SW480 (cell line): ENCODE results near the gene TDRD9.

Source experiments
- DNase-seq: peaks from one replicate; pipeline ENCODE4 v3.0.0-alpha.2; 2016; ENCODE audit warnings: low spot score

TDRD9 gene

DNA sequence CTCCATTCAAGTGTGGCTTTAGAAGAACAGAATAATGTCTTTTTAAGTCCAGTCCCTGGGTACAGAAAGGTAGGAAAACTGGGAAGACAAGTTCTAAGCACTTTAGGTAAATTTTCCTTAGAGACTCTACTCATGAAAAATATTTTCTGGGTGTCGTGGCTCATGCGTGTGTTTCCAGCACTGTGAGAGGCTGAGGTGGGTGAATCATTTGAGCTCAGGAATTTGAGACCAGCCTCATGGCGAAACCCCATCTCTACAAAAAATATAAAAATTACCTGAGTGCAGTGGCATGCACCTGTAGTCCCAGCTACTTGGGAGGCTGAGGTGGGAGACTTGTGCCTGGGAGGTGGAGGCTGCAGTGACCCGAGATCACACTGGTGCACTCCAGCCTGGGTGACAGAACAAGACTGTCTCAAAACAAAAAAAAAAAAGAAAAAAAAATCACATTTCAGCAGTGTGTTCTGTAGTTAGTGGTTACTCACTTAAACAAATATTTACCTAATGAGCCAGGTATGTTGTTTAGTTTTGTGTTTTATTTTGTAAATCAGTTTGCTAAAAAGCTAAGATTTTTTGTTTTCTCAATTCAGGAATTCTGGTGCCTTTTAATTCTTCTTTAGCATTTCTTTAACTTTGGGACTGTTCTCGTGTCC lies 66.4 kb downstream of the TDRD9 start:
- no peak for DNase-seq

DNA sequence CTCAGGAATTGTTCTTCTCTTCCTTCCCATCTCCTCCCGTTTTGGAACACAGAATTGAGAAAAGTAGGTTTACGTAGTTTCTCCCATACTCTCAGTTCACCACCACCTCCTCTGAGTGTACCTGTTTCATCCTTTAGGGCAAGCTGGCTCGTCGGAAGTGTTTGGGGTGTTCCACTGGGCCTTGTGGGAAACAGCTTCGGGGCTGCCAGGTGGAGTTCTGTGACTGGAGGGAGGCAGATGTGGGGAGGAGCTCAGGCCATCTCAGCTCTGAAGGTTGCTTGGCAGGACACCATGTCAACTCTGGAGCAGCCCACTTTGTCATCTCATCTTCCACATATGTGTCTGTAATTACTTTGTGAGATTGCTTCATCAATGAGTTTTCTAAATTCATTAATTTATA lies 67.6 kb downstream of the TDRD9 start:
- no peak for DNase-seq

DNA sequence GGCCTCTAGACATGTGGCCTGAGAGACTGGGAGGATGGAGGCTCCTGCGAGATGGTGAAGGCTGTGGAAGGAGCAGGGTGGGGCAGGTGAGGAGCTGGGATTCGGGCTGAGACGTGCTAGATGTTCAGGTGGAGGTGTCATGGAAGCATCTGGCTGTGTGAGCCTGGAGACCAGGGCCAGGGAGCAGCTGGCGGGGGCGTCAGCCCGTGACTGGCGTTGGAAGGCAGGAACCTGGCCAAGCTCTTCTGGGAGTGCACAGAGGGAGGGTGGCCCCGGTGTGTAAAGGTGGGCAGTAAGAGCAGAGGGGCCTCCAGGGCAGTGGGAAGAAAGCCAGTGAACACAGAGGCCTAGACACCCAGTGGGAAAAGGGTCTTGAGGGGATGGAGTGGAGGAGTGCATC lies 69.1 kb downstream of the TDRD9 start:
- DNase-seq = no peak

DNA sequence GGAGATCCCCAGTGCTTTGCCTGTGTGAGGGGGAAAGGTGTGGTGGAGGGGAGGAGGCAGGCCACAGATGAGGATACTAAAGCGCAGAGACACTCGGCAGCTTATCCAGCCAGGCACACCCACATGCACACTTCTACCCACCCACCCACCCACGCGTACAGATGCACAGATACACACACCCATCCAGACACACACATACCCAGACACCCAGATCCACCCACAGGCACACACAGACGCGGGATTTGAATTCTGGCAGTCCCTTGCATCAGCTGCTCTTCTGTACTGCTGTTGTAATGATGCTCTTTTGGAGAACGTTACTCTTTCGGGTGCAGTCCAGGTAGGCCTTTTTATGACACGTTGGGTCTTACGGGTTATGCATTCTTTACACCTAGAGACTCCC lies 69.8 kb downstream of the TDRD9 start:
- no peak for DNase-seq

DNA sequence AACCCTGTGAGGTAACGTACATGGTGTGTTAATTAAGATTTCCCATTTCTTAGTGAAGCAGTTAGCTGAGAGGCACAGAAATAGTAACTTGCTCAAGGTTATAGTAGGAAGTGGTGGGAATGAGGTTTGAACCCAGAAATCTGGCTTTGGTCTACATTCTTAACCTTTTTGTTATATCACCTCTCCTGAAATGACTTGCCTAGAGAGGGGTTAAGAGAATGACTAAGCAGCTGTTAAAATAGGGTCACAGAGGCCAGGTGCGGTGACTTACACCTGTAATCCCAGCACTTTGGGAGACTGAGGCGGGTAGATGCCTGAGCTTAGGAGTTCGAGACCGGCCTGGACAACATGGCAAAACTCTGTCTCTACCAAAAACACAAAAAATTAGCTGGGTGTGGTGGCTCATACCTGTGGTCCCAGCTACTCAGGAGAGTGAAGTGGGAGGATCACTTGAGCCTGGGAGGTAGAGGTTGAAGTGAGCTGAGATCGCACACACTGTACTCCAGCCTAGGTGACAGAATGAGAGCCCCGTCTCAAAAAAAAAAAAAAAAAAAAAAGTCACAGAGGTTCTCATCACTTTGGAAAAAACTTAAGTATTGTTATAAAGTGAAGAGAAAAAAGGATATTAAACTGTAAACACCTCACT lies 71.7 kb downstream of the TDRD9 start:
- DNase-seq = no peak

DNA sequence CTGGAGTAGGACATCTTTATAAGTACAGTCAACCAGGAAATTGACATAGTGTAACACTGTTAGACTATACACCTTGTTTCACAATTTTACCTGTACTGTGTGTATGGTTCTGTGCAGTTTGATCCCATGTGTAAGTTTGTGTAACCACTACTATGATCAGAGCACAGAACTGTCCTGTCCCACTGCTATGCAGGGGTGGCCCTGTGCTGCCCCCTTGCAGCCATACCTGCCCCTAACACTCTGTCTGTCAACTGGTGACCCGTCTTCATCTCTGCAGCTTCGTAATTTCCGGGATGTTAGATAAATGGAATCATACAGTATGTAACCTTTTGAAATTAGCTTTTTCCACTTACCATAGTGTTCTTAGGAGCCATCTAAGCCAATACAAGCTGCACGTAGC lies 72.7 kb downstream of the TDRD9 start:
- DNase-seq = peak; percentile 26

DNA sequence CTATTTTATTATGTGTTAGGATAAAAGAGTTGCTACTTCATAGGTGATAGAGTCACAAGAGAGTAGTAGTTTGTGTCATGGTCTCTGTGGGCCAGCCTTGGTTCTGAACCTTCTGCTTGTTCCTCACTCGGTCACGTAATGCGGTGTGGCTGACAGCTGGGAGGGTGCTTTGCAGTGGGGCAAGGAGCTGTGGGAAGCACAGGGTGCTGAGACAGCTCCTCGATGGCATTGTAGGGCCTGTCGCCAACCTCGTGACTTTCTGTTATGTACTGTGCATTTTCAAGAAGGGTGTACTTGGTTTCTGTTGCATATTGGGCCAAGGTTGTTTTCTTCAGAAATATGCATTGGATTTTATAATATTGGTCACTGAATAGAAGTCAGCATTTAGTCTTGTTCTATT lies 75.4 kb downstream of the TDRD9 start:
- DNase-seq = no peak

DNA sequence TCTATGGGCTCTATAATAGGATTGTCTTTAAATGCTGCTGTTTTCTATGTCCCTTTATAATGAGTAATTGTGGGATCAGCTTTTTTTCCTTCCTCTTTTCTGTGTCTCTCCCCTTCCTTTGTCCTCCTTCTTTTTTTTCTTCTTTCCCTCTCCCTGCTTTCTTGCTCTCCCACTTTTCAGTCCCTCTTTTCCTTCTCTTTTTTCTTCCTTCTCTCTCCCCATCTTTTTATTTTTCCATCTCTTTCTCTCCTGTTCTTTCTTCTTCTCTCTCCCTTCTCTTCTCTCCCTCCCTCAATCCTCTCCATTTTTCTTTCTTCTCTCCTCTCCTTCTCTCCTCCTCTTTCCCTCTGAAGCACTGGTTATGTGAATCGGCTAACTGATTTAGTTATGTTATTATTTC lies 76.6 kb downstream of the TDRD9 start:
- DNase-seq = no peak

DNA sequence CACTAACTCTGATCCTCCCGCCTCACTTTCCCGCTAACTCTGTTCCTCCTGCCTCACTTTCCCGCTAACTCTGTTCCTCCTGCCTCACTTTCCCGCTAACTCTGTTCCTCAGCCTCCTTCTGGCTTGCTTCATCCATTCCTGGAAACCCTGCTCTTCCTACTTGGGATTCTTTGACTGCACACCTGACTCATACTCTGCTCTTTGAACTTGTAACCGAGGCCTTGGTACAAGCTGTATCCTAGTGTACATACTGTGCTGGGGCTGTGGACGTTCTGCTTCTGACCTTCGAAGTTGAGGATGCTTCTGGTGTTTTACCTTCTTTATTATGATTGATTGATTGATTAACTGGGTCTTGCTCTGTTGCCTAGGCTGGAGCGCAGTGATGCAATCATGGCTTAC lies 77.2 kb downstream of the TDRD9 start:
- DNase-seq = no peak

DNA sequence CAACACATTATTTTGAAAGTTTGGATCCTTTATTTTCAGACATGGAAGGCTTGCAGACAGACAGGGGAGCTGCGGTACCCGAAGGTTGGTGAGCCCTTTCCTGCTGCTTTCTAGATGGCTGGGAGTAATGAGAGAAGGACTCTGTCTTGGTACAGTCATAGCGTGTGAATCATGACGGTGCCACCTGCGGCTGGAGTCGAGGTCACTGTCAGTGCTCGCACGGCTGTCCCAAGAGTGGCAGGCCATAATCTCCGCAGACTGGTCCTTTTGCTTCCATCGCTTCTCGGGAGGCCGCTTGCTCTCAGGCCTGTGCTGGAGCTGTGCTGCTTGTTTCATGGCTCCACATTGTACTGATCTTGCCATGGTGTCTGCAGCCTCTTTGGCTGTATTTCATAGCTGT lies 78.9 kb downstream of the TDRD9 start:
- no peak for DNase-seq

DNA sequence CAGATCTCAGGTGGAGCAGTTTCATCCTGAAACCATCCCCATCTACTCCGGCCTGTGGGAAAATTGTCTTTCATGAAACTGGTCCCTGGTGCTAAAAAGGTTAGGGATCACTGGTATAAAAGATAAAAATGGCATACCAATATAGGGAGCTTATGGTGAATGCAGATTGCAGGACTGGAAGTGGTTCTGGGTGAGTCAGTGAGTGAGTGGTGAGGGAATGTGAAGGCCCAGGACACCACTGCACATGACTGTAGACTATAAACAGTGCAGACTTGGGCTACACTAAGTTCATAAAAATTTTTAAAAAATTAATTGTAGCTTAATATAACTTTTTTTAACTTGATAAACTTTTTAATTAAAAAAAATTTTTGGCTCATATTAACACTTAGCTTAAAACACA lies 81.0 kb downstream of the TDRD9 start:
- no peak for DNase-seq

DNA sequence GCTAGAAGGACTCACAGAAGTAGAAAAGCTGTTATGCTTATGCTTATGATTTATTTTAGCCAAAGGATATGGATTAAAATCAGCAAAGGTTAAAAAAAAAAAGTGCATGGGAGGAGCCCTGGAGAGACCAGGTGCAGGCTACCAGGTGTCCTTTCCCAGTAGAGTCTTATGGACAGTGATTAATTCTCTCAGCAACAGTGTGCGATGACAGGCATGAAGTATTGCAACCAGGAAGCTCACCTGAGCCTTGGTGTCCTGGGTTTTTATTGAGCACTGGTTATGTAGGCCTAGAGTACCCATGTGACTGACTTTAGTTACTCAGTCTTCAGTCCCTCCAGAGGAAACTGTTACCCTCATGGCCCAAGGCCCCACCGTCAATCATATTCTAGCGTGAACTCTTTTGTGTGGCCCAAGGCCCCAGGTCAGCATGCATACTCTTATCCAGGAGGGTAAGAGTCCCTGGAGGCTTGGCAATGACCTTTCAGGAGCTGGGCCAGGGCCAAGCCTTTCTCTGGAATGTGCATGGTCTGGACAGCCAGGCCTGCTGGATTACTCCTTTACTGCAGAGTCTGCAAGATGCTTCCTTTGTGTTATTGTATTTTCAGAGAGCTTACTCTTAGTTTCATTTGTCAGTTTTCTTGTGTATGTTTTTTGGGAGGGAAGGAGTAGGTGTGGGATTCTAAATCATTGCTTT lies 83.7 kb downstream of the TDRD9 start:
- no peak for DNase-seq

DNA sequence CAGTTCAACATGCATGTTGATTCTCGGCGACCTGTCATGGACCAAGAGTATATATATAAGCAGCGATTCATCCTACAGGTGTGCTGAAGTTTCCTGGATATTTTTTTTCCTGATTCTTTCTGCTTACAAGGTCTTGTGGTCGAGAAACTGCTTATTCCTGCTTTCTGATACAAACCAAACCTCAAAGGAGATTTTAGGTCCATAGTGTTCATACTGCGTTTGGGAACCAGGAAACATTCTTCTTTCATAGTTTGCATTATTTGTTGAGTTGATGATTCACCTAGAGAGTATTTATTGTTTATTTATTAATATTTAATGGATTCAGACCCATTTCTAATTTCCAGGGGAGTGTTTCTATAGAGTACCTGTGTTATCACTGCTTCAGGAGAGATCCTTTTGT lies 86.5 kb downstream of the TDRD9 start:
- DNase-seq = no peak

DNA sequence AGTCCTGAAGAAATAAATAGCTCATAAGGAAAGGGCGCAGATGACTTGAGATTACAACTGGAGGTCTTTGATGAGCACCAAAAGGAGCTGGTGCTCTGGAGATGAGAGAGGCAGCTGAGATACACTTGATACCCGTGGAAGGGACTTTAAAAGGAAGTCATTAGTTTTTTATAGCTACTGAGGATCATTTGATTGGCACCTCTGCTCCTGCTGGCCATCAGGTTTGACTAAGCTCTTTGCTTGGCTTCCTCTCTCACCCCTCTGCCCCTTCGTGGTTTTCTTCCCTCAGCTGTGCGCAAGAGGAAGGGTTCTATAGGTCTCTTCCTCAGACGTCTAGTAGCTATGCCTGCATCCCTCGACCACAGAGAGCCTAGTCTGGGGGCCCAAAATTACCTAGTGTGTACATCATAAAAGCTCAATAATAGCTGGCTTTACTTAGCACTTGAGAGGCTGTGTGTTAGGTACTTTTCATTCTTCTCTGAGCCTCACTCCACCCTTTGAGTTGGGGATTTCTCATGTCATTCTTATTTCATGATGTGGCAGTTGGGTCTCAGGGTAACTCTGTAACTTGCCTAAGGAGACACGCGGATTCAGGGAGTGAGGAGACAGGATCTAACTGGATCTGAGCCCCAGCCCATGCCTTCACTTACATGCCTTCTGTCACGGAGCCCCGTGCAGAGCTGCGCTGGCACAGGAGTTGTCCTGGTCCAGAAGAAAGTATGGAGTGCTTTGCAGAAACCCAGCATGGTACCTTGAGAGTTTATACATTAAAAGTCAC lies 88.8 kb downstream of the TDRD9 start:
- no peak for DNase-seq

DNA sequence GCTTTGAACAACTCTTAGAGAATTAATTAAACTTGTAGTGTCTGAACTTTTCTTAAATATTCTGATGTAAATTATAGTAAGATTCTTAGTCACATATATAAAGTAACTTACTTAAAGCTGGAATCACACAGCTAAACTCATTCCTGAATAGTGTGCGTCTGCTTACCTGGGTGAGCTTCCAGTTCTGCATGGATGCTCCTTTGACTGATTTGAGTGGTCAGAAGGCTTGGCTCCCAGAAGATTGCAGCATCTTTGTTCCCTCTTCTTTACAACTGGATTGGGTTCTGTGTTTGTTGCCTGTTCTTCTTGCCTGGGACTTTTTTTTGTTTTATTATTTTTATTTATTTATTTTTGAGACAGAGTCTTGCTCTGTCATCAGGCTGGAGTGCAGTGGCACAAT lies 90.8 kb downstream of the TDRD9 start:
- DNase-seq = no peak

DNA sequence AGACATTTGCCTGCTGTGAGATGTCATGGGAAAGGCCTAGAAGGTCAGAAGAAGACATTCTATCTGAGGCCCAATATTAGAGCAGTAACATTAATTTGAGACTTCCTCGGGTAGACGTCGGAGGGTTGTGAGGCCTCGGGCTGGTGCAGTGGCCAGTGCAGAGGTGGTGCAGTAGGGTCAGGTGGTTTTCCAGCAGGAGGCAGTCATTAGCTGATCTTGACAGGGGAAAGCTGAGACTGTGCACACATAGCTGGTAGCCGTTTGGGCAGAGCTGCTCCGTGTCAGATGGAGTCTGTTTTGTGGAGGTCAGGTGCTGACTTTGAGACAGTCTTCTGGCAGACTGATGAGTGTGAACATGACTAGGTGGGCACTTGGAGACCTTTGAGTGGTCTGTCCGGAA lies 91.5 kb downstream of the TDRD9 start:
- DNase-seq = no peak

DNA sequence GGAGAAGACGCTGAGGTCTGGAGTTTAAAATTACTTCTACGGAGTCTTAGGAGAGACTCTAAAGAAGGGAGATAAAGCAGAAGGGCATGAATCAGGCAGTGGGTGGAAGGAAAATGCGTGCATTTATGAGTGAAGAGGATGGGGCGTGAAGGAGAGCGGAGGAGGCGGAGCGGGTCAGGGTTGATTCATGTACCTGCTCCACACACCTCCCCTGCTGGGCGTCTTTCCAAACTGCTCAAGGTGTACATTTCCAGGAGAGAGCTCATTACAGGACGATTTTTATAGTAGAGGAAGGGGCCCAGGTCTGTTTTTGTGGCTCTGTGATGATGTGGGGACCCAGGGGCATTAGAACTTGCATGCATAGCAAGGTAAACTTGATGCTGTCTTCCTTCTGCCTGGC lies 92.2 kb downstream of the TDRD9 start:
- DNase-seq = no peak

DNA sequence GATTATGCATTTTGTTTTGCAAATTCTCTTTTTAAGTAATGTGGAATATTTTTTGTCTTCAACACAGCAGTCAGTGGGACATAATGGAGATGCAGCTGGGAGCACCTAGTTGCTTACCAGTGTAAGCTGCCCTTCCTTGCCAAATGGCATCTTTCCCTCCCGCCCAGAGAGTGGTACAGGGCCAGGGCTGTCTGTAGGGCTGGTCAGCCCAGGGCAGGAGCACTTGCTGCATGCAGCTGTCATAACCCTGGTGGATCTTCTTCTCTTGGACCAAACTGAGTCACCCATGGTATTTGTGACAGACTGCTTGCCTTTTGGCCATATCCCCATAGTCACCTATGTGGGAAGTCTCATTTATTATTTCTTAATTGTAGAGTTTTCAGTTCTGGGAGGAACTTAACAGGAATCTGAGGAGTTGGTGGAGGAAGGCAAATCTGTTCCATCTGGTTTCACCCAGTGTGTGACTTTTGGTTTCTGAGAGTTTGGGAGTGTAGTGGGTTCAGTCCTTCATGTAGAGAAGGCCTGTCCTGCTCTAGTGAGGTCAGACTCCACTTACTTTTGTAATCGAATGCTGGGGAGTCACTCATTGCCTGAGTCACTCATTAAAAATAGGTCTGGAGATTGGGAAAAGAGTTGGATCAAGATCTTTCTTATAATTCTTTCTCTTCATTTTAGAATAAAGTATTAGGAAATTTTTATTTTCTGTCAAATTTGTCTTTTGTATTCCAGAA lies 95.2 kb downstream of the TDRD9 start:
- no peak for DNase-seq

DNA sequence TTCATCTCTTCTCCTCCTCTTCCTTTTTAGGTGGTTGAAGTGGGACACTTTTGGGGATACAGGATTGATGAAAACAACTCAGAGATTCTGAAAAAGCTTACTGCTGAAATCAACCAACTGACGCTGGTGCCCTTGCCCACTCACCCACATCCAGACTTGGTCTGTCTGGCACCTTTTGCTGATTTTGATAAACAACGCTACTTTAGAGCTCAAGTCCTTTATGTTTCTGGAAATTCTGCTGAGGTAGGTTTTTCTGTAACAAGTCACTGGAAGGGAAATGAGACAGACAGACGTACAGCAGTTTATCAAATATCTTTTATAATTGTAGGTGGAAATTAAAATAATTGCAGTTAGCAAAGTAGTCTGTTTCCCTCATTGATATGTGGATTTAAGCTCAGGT lies 97.3 kb downstream of the TDRD9 start:
- DNase-seq = no peak

DNA sequence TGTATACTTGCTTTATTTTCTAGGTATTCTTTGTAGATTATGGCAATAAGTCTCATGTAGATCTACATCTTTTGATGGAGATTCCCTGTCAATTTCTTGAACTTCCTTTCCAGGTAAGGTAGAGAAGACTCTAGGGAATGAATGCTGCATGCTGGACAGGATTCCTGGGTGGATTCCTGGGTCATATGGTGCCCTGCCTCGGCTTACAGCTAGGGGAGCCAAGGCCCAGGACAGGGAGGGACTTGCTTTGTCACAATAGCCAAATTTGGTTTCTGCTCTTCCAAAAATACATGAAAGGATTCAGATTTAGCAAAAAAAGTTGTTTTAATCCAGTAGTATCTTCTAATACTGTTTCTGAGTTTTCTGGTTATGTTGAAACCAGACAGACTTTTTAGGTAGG lies 97.8 kb downstream of the TDRD9 start:
- no peak for DNase-seq

DNA sequence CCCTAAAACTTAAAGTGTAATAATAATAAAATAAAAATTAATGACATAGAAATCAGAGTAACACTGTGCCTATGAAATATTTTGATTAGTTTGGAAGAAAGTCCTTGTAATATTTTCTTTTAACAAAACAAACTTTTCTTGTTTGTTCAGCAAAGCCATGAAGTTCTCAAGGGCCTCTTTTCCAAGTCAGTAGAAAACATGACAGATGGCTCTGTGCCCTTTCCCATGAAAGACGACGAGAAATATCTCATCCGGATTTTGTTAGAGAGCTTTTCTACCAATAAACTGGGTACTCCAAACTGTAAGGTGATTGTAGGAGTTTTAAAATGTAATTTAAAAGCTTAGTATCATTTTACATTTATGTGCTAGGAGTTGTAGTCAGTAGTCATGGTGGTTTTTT lies 102.7 kb downstream of the TDRD9 start:
- no peak for DNase-seq

DNA sequence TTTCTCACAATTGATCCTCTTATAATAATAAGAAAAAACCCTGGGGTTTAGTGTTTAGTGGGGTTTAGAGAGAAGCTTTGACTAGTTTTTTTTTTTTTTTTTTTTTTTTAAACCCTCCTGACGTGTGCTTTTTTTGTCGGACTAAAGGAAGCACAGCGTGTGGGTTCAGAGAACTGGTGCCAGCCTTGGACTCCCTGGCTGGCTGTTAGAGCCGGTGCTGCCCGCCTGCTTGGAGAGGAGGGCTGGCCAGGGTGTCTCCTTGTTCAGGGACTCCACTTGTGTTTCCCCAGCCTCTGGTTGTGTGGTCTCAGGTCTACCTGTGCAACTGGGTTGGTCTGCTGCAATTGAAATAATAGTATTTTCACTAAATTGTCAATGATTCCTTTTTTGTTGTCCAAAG lies 103.1 kb downstream of the TDRD9 start:
- no peak for DNase-seq
